DND-41 (cell line): ENCODE results near the gene ARSJ.

Source experiments
- EZH2 ChIP-seq: IDR thresholded peaks from 3 replicates; pipeline ENCODE4 v1.6.1; 2012; ENCODE audit warnings: borderline replicate concordance, low read depth, mild to moderate bottlenecking, moderate library complexity, low read length, inconsistent platforms; ENCODE audit not compliant: severe bottlenecking
- TF ChIP-seq, protein P1 (sequence below): IDR thresholded peaks from 2 replicates; pipeline ENCODE4 v1.5.1; 2012; ENCODE audit warnings: borderline replicate concordance, low read length, moderate library complexity, mild to moderate bottlenecking; ENCODE audit not compliant: poor library complexity, severe bottlenecking; ENCODE audit errors: extremely low read depth

DNA sequence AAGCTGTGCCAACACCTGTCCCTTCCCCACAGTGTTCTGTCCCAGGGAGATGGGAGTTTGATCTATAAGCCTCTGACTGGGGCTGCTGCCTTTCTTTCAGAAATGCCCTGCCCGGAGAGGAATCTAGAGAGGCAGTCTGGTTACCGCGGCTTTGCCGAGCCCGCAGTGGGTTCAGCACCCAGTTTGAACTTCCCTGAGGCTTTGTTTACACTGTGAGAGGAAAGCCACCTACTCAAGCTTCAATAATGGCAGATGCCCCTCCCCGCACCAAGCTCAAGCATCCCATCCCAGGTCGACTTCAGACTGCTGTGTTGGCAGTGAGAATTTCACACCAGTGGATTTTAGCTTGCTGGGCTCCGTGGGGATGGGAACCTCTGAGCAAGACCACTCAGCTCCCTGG, 33.3 kb upstream of the ARSJ start:
- no peak for TF ChIP-seq EZH2
- TF ChIP-seq, protein P1, sequence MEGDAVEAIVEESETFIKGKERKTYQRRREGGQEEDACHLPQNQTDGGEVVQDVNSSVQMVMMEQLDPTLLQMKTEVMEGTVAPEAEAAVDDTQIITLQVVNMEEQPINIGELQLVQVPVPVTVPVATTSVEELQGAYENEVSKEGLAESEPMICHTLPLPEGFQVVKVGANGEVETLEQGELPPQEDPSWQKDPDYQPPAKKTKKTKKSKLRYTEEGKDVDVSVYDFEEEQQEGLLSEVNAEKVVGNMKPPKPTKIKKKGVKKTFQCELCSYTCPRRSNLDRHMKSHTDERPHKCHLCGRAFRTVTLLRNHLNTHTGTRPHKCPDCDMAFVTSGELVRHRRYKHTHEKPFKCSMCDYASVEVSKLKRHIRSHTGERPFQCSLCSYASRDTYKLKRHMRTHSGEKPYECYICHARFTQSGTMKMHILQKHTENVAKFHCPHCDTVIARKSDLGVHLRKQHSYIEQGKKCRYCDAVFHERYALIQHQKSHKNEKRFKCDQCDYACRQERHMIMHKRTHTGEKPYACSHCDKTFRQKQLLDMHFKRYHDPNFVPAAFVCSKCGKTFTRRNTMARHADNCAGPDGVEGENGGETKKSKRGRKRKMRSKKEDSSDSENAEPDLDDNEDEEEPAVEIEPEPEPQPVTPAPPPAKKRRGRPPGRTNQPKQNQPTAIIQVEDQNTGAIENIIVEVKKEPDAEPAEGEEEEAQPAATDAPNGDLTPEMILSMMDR = no peak
